Activated gamma-delta T cell (primary cell): ENCODE measurements around the gene FARS2.

Source experiments
- DNase-seq: peaks from one replicate; lab custom pipeline; 2025; lab: John Stamatoyannopoulos, UW

Gene FARS2

DNA sequence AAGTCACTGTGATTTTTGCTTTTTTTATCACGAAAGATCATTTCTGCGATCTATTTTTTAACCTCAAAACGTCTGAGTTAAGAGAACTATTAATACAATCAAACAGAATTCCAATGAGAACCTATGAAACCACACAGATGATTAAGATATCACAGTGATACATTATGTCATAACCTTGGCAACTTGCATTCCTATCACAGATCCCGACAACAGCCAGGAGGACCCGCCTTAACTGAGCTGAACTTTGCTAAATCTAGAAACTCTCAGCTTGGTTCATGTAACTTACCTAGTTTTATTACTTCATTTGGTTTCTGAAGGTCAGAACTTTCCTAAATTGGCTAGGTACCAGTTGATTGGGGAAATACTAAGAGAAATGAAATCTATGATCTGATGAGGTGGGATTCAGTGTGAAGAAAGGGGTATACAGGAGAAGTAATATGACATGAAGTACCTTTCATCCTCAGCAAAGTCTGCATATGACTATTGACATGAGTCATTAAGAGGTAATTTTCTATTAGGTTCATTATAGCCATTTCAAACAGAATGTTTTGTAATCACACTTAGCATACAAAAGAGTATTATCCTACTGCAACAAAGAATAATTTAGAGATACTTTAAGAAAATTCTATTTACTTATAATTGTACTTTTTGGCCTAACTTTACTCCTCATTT is 11.7 kb upstream of the FARS2 start:
- DNase-seq: no peak

DNA sequence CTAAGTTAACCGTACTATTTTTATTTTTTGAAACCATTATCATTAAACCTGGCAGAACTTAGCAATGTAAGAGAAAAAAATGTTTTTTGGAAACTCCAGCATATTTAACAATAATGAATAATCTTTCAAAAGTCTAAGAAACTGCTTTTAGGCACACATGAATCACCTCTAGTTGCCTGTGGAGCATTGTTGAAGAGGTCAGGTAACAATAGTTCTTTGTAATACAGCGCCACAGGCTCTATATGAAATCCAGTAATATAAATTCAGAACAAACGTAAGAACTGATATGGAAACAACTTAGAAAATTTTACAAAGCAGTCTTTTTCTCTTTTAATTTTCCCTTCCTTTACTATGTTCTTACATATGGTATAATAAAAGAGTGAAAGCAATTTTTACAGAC is 10.9 kb upstream of the FARS2 start:
- no peak for DNase-seq

DNA sequence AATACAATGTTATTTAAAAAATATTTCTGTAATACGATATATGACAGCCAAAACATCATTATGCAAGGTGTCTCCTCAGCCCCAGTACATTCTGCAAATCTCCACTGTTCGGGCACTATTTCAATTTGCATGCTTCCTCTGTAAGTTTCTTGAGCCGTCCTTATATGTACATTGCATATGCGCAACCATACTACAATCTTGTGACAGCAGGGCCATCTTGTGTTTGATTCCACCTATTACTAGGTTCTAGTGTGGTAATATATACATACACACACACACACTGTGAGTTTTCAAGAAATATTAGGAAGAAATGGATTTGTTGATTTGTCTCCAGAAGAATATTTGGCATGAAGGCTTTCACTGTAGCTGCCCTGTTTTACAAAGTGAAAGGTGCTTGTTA is 10.4 kb upstream of the FARS2 start:
- DNase-seq: no peak

DNA sequence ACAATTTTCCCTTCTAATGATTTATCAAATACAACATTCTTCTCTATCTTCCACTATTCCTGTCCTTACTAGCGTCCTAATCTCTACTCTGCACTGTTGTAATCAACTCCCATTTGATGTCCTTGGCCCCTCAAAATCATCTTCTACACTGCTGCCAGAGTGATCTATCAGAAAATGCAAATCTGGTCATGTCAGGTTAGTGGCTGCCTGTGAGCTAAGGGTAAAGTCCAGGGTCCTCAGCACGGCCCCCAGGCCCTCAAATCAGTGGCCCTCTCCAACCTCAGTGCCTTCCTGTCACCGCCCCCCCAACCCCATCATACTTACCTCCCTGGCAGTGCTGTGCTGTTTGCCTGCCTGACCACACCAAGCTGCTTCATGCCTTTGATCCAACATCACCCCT is 4.4 kb upstream of the FARS2 start:
- DNase-seq: no peak

DNA sequence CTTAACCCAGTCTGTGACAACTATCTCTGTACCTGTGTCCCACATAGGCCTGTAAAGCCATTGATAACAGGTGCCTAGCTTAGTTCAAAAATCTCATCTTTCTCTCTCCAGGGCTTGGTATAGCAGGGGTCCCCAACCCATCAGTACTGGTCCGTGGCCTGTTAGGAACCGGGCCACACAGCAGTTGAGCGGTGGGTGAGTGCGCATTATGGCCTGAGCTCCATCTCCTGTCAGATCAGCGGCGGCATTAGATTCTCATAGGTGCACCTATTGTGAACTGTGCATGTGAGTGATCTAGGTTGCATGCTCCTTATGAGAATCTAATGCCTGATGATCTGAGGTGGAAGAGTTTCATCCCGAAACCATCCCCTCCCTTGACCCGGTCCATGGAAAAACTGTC is 3.9 kb upstream of the FARS2 start:
- no peak for DNase-seq

DNA sequence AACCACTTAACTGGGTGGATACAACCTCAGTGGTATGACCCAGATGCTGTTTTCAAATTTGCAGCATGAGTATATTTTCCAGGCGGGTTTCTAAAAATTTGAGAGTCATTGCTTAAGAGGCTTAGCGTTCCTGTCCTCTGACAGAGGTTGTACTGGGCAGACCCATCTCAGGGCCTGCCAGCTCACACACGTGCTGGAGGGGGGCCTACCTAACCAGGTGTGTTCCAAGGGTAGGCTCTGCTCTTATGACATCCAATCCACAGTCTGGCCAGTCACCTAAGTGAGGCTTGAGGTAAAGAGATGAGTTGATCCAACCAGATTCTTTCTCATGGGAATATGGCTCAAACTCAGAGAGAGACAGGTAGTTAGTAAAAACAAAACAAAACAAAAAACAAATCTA is 1.9 kb upstream of the FARS2 start:
- DNase-seq: no peak

DNA sequence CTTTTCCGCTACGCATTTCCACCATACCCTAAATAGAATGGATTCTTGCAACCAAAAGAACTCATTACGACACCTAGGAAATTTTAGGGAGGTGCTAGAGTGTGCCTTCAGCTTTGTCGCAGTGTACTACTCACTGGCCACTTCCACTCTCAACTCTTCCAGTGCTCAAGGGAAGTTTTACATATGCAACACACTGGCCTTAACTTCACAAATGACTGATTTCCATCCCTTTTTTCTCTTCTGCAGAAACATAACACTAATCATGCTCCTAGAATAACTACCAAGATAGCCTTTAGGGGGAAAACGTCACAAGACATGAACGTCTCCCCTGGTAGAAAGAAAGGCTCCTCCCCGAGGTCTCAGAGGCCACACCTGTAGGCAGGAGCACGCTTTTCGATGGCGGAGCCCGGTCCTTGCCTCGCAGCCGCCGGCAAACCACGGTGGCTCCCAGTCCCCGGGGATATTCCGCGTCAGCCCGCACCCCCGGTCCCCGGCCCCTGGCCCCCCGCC is 1.1 kb upstream of the FARS2 start:
- peak; percentile 41 for DNase-seq

DNA sequence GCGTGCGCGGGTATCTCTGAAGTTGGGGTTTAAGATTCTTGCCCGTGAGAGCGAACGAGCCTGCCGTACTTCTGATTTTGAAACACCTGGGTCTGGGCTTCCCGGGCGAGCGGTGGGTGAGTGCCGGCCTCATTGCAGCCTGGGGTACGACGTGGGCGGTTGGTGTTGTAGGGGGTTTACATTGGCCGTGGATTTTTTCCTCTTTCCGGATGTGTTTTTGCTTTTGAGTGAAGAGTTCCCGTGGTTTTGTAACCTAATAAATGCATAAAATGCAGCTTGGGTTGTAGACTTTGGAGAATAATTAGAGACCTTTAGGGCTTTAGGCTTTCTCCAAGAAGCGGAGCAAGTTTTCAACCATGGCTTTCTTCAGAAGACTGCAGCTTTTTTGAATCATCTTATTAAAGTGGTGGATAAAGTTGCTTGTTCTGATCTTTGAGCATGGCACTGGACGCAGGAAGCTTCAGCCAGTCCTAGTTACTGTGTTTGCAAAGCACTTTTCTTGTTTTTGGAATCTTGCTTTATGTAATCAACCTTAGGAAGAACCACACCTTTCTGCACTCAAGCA is 314 bp downstream of the FARS2 start:
- no peak for DNase-seq

DNA sequence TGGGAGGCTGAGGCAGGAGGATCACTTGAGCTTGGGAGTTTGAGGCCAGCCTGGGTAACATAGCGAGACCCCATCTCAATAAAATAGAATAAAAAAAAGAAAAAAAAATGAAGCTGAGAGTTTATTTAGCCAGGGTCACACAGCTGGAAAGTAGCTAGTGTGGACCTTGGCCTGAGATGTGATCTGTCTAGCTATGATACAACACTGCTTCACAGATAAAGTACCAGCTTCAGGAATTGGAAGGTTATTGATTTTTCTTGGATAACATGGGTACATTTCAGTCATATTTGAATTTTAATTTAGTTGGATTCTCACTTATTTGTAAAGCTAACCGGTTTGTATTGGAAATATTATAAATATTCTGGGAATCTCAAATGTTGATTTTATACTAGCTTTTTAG is 5.1 kb downstream of the FARS2 start:
- DNase-seq: no peak

DNA sequence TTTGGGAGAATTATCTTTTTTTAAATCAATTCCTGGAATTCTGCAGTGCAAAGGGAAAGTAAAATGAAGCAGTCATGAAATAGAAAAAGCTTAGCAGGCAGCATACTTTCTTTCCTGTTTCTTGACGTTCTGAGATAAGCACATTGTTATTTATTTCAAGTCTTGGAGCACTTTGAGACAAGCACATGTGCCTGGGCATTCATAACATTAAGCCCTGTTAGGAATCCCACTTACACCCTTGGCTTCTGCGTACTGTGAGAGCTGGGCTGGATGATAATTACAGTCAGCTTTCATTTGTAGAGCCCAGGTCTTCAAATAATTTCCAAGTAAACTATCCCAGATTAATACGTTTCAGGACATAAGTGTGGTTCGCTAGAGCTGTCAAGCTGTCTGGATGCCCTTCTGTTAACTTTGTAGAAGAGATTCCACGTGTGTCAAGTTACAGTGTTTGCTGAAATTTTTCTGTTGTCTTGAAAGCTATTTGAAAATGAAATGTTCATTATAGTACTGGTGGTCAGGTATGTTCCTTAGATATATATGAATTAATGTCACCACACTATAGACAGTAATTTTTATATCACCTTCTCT is 8.9 kb downstream of the FARS2 start:
- no peak for DNase-seq

DNA sequence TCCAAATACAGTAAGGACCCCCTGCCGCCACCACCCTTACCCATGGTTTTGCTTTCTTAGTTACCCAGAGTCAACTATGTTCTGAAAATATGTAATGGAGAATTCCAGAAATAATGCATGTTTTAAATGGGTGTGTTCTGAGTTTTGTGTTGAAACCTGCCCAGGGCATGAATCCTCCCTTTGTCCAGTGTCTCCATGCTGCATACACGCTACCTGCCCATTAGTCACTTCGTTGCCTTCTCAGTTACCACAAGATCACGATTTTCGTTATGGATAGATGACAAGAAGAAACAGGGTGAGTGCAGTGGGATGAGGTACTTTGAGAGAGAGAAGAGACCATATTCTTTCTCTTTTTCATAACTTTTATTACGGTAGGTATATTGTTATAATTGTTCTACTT is 10.6 kb downstream of the FARS2 start:
- DNase-seq: no peak

DNA sequence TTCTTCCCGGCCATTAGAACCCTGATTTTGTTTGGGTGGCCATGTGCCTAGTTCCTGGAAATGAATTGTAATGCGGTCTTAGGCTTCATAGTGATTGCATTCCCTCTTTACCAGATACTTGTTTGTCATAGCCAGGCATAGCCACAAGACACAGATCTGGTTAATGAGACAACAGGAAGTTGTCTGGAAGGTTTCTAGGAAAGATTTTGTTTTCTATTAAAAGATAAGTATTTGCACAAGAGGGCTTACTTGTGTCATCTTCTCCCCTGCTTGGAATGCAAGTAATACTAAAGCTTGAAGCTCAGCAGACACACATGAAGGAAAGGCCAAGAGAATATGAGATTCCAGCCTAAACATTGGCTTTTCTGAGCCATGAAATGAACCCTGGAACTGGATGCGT is 12.9 kb downstream of the FARS2 start:
- DNase-seq: no peak

DNA sequence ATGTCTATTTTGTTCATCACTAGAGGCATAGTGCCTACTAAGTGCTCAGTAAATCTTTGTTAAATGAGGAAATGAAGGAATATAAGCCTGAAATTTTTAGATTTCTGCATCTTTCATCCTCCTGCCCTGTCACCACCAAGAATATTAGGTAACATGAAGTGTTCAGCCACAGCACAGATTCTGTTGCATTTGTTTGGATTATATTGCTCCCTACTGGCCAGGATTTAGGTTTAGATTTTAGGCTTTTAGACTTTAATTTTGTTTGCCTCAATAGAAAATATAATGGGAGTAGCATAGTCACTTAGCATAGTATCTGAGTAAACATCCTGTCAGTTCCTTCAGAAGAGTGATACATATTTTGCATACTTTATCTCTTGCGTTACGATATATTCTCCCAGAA is 14.2 kb downstream of the FARS2 start:
- no peak for DNase-seq

DNA sequence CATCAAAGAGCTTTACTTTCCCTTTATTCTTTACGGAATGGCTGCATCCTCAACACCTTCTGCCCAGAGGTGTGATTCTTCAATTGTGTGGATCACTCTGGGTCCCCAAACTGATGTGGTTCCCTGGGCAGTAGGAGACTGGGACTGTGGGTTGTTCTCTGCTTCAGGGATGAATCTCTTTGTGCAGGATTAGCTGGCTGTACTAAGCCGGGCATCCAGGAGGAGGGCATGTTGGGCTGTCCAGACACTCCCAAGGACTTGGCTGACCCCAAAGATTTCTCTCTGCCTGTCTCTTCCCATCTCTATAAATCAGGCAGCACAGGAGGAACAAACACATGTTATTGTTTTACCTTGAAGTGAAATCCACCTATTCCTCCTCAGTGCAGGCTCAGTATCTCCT is 15.3 kb downstream of the FARS2 start:
- DNase-seq: no peak

DNA sequence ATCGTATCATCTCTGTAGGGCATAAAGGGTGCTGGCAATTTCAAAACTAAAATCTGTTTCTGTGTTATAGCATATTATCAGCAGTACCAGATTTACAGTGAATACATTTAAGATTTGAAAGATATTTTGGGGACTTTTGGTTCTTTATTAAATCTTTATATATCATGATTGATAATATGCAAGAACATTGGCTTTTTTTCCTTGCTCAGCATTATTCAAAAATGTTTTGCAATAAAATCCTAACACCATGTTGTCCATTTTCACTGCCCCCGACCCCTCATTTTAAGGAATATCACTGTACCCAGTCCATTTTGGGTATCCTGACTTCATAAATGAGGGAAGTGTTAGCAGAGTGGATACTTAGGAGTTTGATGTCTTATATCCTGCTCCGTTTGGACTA is 16.3 kb downstream of the FARS2 start:
- no peak for DNase-seq

DNA sequence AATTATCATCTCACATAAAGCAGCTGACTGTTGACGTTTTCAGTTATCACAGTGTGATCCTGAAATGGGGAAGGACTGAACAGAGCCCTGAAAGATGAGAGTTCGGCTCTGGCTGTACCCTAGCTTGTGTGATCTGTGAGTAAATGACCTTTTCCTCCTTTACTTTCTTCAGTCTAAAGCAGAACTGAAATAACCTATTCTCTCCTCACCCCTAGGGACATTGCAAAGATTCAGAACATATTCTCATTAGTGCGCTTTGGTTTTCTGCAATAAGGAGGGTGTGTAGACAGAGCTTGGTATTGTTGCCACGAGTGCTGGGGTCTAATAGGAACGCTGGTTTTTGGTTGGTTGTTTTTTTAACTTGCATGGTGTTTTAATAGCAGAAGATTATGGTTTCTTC is 16.7 kb downstream of the FARS2 start:
- DNase-seq: no peak

DNA sequence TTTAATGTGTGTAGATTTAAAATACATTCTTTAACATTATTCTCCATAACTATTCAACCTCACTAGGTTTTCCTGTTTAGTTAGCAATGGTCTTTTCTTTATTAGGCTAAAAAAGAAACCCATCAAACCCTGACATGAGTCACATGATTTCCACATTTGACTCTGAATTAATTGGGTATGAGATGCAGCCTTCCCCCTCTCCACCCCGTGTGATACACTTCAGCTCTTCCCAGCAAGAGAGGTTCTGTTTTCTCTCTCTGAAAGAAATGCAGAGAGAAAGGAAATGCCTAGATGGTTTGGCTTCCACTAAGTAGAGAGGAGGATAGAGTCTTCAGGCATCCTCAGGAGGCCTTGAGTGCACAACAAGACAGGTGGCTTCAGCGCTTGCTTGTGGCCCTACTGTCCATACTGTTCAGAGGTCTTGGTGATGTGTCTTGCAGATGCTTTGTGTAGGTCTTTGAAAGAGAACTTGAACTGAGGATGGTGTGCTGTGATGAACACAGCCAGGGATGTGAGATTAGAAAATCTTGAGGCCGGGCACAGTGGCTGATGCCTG is 17.3 kb downstream of the FARS2 start:
- no peak for DNase-seq

DNA sequence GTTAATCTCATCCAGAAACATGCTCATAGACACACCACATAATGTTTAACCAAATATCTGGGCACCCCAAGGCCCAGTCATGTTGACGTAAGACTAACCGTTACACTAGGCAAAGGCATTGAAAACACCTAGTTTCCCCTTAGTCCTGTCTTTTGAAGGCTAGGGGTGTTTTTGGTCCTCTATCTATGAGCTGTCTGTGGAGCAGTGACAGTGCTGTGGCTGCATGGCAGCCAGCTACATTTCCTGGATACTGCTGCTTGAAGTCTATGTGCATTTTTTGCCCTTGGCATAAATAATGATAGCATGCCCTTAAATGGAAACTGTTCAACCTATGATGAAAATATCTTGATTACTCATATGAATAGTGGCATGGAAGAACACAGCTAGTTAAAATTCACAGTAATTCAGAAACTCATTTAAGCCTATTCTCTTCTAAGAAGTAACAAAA is 18.6 kb downstream of the FARS2 start:
- DNase-seq: no peak

DNA sequence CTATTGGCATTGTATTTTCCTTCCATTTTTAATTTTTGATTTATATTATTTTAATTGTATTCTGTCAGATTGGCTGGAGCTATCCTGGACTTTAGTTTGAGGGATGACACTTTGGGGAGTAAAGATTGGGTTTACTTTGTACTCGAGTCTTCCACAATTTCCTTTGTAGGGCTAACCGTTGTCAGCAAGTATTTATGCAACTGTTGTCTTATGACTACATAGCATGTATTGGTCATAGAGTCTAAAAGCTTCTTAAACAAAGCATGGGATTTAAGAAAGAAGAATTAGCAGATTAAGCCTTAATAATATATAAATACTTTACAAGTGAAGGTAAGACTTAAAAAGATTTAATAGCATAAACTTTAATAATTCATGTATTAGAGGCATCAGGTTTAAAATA is 19.6 kb downstream of the FARS2 start:
- DNase-seq: no peak

DNA sequence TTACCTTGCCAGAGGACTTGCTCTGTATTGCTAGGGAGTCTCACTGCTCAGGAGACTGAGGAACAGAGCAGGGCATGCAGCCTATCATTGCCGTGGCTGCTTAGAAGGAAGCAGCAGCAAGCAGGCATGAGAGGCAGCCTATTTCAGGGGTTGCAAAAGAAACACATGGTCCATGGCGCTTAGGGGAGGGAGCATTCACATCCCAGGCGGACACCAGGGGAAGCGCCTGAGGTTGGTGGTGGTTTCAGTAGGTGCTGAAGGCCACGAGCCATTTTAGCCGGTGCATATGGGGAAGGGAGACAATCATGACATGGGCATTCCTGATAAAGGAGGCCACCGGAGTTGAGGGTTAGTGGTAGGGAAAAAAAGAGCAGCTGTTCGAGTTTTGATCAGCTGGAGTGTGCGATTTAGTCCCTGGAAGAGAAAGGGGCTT is 20.9 kb downstream of the FARS2 start:
- no peak for DNase-seq

DNA sequence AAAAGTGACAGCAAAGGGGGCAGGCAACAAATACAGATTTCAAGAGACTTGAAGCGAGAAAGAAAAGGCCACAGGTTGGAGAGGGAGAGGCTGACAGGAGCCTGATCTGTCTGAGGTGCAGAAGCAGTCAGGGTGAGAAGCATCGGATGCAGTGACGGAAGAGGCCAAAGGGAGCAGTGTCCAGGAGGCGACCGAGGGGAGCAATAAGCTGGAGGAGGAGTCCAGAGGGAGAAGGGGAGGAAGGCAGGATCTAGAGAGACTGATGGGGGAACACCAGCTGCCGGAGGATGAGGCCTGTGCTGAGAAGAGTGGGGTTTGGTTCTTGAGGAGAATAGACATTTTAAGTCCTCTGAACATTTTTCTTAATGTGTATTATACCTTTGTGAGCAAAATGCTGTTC is 23.8 kb downstream of the FARS2 start:
- DNase-seq: no peak

DNA sequence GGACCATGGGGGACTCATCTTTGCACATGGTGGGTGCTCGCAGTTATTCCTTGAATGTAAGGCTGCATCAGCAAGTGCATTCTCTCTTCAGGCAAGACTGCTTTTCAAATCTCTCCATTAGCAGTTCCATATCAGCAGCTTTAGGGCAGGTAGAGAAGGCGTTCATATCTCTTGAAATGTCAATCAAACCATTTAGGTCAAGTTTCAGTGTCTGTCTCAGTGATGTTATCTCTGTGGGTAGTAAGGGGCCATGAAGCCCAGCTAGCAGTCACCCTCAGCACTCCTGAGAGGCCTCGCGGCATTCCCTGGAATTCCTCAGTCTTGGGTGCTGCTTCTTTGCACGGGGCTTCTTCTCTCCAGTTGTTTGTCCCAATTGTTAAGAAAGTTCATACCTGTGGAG is 24.2 kb downstream of the FARS2 start:
- no peak for DNase-seq

DNA sequence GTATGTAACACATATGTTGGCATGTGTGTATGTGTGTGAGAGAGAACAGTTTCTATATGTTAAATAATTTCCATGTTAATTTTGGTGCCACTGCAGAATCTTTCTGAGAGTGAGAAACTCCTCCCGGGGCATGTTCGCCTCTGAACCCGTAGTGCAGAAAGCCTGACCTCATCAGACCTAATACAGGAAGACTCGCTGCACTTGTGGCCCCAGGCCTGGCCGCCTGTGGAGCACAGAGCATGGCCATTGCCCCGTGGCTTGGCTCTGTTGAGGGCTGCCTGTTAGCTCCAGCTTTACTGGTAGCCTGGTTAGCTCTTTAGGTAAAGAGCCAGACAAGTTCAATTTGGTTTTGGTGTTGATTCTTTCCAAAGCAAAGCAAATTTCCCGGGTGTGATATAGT is 25.5 kb downstream of the FARS2 start:
- DNase-seq: no peak
